A673 (cell line): ENCODE measurements around the gene USHBP1. TPM values are rescaled to one million over a fixed set of nuclear protein-coding genes. Genes with fewer than 3 reads are reported as not detected.

ENCODE experiments used
- BruUV-seq: library from RNA; stranded (reverse); fragments of 400-500 nt; replicated peaks from 2 replicates; lab custom pipeline; 2021; lab: Mats Ljungman, UMichigan
- CTCF ChIA-PET: fragments of 300-600 bp; sonication (Branson Sonifier 250); formaldehyde crosslinking; loops from one replicate; lab custom pipeline; 2022; ENCODE audit warnings: antibody characterized with exemption; lab: Charles Lee
- POLR2A ChIA-PET: fragments of 300-600 bp; sonication (Branson Sonifier 250); formaldehyde crosslinking; loops from one replicate; lab custom pipeline; 2022; ENCODE audit warnings: antibody characterized with exemption; ENCODE audit not compliant: low non-redundant PET; lab: Charles Lee
- DNase-seq: peaks from one replicate; pipeline ENCODE4 v3.0.0-alpha.2; 2015; ENCODE audit warnings: low spot score
- H3K27ac ChIP-seq: fragments of 200-600 bp; sonication (generic); 2 replicates; pipeline ENCODE4 v1.5.1; 2016; ENCODE audit warnings: mixed run types, low read depth, mild to moderate bottlenecking, mixed read lengths, antibody characterized with exemption, low read length; ENCODE audit not compliant: poor library complexity, severe bottlenecking
- H3K27me3 ChIP-seq: fragments of 200-600 bp; sonication (generic); replicated peaks from 2 replicates; pipeline ENCODE4 v1.6.1; 2017; ENCODE audit warnings: mixed run types, low read depth, mild to moderate bottlenecking, mixed read lengths, antibody characterized with exemption, low read length; ENCODE audit not compliant: insufficient read depth, poor library complexity
- H3K36me3 ChIP-seq: fragments of 200-600 bp; sonication (generic); 2 replicates; pipeline ENCODE4 v1.6.1; 2016; ENCODE audit warnings: mixed run types, mild to moderate bottlenecking, mixed read lengths, antibody characterized with exemption, low read length; ENCODE audit not compliant: insufficient read depth, poor library complexity, severe bottlenecking
- H3K4me1 ChIP-seq: fragments of 200-600 bp; sonication (generic); 2 replicates; pipeline ENCODE4 v1.6.1; 2017; ENCODE audit warnings: mixed run types, mild to moderate bottlenecking, mixed read lengths, antibody characterized with exemption, low read length; ENCODE audit not compliant: insufficient read depth, poor library complexity, severe bottlenecking
- H3K4me3 ChIP-seq: fragments of 200-600 bp; sonication (generic); 2 replicates; pipeline ENCODE4 v1.5.1; 2016; ENCODE audit warnings: low read depth, mixed run types, mild to moderate bottlenecking, mixed read lengths, low read length; ENCODE audit not compliant: poor library complexity, severe bottlenecking
- H3K9me3 ChIP-seq: fragments of 200-600 bp; sonication (generic); 2 replicates; pipeline ENCODE4 v1.6.1; 2016; ENCODE audit warnings: mixed run types, low read depth, mild to moderate bottlenecking, mixed read lengths, antibody characterized with exemption, low read length; ENCODE audit not compliant: poor library complexity, severe bottlenecking
- EZH2 ChIP-seq: fragments of 200-600 bp; sonication (generic); IDR thresholded peaks from 2 replicates; pipeline ENCODE4 v1.6.1; 2017; ENCODE audit warnings: borderline replicate concordance, low read depth, mild to moderate bottlenecking, mixed read lengths, antibody characterized with exemption, low read length; ENCODE audit not compliant: poor library complexity, severe bottlenecking
- intact Hi-C: fragments of 100-400 bp; cut with micrococcal nuclease; formaldehyde crosslinking; loops from one replicate; pipeline ENCODE4 v1.10.0; 2022; ENCODE audit not compliant: unreplicated experiment
- total RNA-seq: library from RNA; stranded (reverse); gene quantifications from 2 replicates; pipeline ENCODE4 v1.2.3, GENCODE V29; 2021
- TF ChIP-seq, protein P1 (sequence below): fragments of 300-800, 200-600 bp; sonication (generic); conservative IDR thresholded peaks from 2 replicates; pipeline ENCODE4 v1.5.1; 2017; ENCODE audit warnings: low read depth, mild to moderate bottlenecking, antibody characterized with exemption, low read length, moderate library complexity, mixed read lengths

USHBP1 gene
- total RNA-seq, 1 experiment from 2014 or later: not detected

DNA sequence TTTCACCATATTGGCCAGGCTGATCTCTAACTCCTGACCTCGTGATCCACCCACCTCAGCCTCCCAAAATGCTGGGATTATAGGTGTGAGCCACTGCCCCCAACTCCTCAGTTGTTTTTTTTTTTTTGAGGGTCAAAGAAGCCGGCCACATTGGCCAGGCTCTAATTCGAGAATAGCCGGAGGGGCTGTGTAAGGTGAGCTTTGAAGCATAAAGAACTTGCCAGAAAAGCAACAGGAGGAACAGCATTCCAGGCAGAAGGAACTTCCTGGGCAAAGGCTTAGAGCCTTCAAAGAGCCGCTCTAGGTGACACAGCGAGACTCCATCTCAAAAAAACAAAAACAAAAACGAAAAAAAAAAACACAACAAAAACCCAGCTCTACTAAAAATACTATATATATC lies 1.5 kb upstream of the USHBP1 start:
- H3K4me3 ChIP-seq: no peak overlapping the region
- intact Hi-C loops: no loop called here
- TF ChIP-seq EZH2: no peak
- POLR2A ChIA-PET: interaction anchor here (0.5 kb wide), 1 partner anchor 96 kb away, joined by 3 read pairs; no protein-coding TSS in a partner anchor
- no peaks in the 10 kb centered on the region for H3K9me3 ChIP-seq
- CTCF ChIA-PET: no interaction called here
- no peaks in the 10 kb centered on the region for H3K27me3 ChIP-seq
- no TSS peak for BruUV-seq
- DNase-seq: no peak
- no peak overlapping the region for H3K27ac ChIP-seq
- H3K4me1 ChIP-seq: peaks cover 6% of the 10 kb centered on the region
- H3K36me3 ChIP-seq: peaks cover 8% of the 10 kb centered on the region

DNA sequence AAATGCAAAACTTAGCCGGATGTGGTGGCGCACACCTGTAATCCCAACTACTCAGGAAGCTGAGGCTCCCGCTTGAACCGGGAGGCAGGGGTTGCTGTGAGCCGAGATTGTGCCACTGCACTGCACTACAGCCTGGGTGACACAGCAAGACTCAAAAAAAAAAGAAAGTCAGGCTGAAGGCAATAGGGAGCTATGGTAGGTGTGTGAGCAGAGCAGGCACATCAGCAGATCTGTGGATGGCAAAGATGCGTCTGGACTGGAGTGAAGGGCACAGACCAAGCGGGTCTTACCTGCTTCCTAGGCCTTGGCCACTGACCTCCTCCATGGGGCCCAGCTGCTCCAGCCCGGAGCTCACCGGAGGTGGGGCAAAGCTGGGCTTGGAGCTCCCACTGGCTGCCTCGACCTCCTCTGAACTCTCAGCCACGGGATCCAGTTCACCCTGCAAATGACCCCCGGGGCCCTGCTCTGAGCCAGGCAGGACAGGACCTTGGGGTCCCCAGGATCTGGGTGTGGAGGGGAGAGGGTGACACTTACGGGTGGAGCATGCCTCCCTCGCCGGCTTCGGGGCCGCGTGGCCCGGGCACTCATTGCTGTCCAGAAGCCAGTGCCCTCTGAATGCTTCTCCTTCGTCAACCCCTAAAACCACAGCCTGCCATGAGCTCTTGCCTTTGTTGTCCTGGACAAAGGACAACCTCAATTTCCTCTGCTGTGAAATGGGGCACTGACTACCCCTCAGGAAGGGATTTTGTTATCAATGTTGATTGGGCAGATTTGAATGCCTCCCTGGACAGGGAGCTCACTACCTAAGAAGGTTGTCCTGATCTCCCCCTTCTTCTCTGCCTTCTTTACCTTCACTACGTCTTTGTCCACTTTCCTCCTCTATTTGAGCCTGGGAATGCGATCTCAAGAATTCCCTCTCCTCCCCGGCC lies 569 bp downstream of the USHBP1 start:
- Histone ChIP-seq H3K36me3 (peaks cover 3% of the 10 kb centered on the region), H3K4me3 (no peak overlapping the region), H3K4me1 (peaks cover 6% of the 10 kb centered on the region), H3K27me3 (no peaks in the 10 kb centered on the region), H3K27ac (no peak overlapping the region), H3K9me3 (no peaks in the 10 kb centered on the region)
- intact Hi-C loops: no loop called here
- ChIA-PET POLR2A (no interaction called here), CTCF (no interaction called here)
- DNase-seq: no peak
- no TSS peak for BruUV-seq
- no peak for TF ChIP-seq EZH2
- TF ChIP-seq, protein P1, sequence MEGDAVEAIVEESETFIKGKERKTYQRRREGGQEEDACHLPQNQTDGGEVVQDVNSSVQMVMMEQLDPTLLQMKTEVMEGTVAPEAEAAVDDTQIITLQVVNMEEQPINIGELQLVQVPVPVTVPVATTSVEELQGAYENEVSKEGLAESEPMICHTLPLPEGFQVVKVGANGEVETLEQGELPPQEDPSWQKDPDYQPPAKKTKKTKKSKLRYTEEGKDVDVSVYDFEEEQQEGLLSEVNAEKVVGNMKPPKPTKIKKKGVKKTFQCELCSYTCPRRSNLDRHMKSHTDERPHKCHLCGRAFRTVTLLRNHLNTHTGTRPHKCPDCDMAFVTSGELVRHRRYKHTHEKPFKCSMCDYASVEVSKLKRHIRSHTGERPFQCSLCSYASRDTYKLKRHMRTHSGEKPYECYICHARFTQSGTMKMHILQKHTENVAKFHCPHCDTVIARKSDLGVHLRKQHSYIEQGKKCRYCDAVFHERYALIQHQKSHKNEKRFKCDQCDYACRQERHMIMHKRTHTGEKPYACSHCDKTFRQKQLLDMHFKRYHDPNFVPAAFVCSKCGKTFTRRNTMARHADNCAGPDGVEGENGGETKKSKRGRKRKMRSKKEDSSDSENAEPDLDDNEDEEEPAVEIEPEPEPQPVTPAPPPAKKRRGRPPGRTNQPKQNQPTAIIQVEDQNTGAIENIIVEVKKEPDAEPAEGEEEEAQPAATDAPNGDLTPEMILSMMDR: no peak

DNA sequence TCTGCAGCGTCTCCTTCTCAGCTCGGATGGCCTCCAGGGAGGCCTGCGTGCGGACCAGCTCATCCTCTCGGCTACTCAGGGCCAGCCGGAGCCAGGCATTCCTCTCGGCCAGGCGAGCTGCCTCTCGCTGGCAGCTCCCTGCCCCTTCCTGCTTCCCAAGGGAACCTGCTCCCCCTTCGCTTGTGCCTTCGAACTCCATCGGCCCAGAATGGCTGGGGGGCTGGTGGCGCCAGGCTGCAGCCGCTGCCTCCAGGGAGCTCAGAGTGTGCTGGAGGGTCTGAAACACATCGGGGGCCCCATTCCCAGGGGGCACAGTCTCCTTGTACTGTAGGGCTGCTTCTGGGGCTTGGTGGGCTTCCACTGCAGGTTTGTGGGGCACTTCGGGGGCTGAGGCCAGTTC lies 2.0 kb downstream of the USHBP1 start:
- ChIA-PET POLR2A (no interaction called here), CTCF (no interaction called here)
- no peaks in the 10 kb centered on the region for H3K4me1 ChIP-seq
- DNase-seq: no peak
- H3K27me3 ChIP-seq: no peaks in the 10 kb centered on the region
- intact Hi-C loops: no loop called here
- H3K36me3 ChIP-seq: no peaks in the 10 kb centered on the region
- no peaks in the 10 kb centered on the region for H3K9me3 ChIP-seq
- no peak overlapping the region for H3K27ac ChIP-seq
- TF ChIP-seq, protein P1: no peak
- no peak for TF ChIP-seq EZH2
- no peak overlapping the region for H3K4me3 ChIP-seq
- BruUV-seq: no TSS peak
